Neuronal stem cell (in vitro differentiated cells): ENCODE measurements around the gene SART1.
A peak's percentile ranks its signal among the peaks of the same experiment; 100 is the strongest.

Experiments
- DNase-seq: peaks from one replicate; pipeline ENCODE4 v3.0.0-alpha.2; 2013; ENCODE audit warnings: low spot score
- H2AFZ ChIP-seq: one replicate; pipeline ENCODE4 v1.6.1; 2013; ENCODE audit warnings: mild to moderate bottlenecking, low read length, inconsistent platforms
- H2AK5ac ChIP-seq: 2 replicates; pipeline ENCODE4 v1.6.1; 2013; ENCODE audit warnings: low read depth, mild to moderate bottlenecking, inconsistent platforms, low read length, moderate library complexity, mixed read lengths
- H2BK120ac ChIP-seq: 2 replicates; pipeline ENCODE4 v1.6.1; 2013; ENCODE audit warnings: low read depth, mild to moderate bottlenecking, inconsistent platforms, low read length, moderate library complexity, mixed read lengths
- H2BK12ac ChIP-seq: one replicate; pipeline ENCODE4 v1.6.1; 2013; ENCODE audit warnings: low read length, inconsistent platforms
- H2BK15ac ChIP-seq: 2 replicates; pipeline ENCODE4 v1.6.1; 2013; ENCODE audit warnings: mild to moderate bottlenecking, low read length, inconsistent platforms, mixed read lengths
- H2BK5ac ChIP-seq: one replicate; pipeline ENCODE4 v1.6.1; 2013; ENCODE audit warnings: inconsistent platforms, mild to moderate bottlenecking, low read length, moderate library complexity
- H3K14ac ChIP-seq: one replicate; pipeline ENCODE4 v1.6.1; 2013; ENCODE audit warnings: low read length, inconsistent platforms
- H3K18ac ChIP-seq: 2 replicates; pipeline ENCODE4 v1.6.1; 2013; ENCODE audit warnings: low read length, inconsistent platforms
- H3K23ac ChIP-seq: 2 replicates; pipeline ENCODE4 v1.6.1; 2013; ENCODE audit warnings: low read depth, mild to moderate bottlenecking, mixed read lengths, low read length, inconsistent platforms; ENCODE audit not compliant: poor library complexity
- H3K27ac ChIP-seq: replicated peaks from 3 replicates; pipeline ENCODE4 v1.5.1; 2013; ENCODE audit warnings: low read length, inconsistent platforms
- H3K27me3 ChIP-seq, 3 experiments: 2 replicates each; pipeline ENCODE4 v1.6.1; 2013; ENCODE audit warnings: low read length in 3 of 3, mild to moderate bottlenecking in 2 of 3, inconsistent platforms in 1 of 3, low read depth in 1 of 3, mixed read lengths in 1 of 3, moderate library complexity in 1 of 3; ENCODE audit not compliant: control insufficient read depth in 3 of 3, insufficient read depth in 3 of 3
- H3K36me3 ChIP-seq, 2 donors: replicated peaks in 1 of 2; 2 replicates each; pipeline ENCODE4 v1.6.1; 2013; ENCODE audit warnings: low read length in 2 of 2; ENCODE audit not compliant: control insufficient read depth in 2 of 2, insufficient read depth in 2 of 2
- H3K4ac ChIP-seq: 2 replicates; pipeline ENCODE4 v1.6.1; 2013; ENCODE audit warnings: inconsistent platforms, mild to moderate bottlenecking, low read length, moderate library complexity
- H3K4me1 ChIP-seq, 2 donors: 1 replicate in 1 of 2; 2 replicates in 1 of 2; pipeline ENCODE4 v1.6.1; 2013; ENCODE audit warnings: low read length in 2 of 2, low read depth in 1 of 2; ENCODE audit not compliant: control insufficient read depth in 2 of 2, insufficient read depth in 1 of 2
- H3K4me2 ChIP-seq: one replicate; pipeline ENCODE4 v1.6.1; 2013; ENCODE audit warnings: mild to moderate bottlenecking, low read length, inconsistent platforms; ENCODE audit not compliant: insufficient read depth, poor library complexity, severe bottlenecking
- H3K4me3 ChIP-seq, 2 donors: 2 replicates each; pipeline ENCODE4 v1.5.1; 2013; ENCODE audit warnings: low read length in 2 of 2, mild to moderate bottlenecking in 2 of 2, inconsistent platforms in 1 of 2, moderate library complexity in 1 of 2
- H3K79me1 ChIP-seq: one replicate; pipeline ENCODE4 v1.6.1; 2013; ENCODE audit warnings: low read depth, mild to moderate bottlenecking, inconsistent platforms, low read length, moderate library complexity
- H3K9ac ChIP-seq: one replicate; pipeline ENCODE4 v1.6.1; 2013; ENCODE audit warnings: mild to moderate bottlenecking, low read depth, low read length, inconsistent platforms; ENCODE audit not compliant: poor library complexity
- H3K9me3 ChIP-seq, 2 donors: replicated peaks in 1 of 2; 2 replicates each; pipeline versions ENCODE3 to v1.6.1; 2013; ENCODE audit warnings: low read length in 2 of 2, mild to moderate bottlenecking in 2 of 2, inconsistent platforms in 1 of 2, low read depth in 1 of 2, mixed read lengths in 1 of 2, moderate library complexity in 1 of 2; ENCODE audit not compliant: control insufficient read depth in 2 of 2, insufficient read depth in 1 of 2
- H4K8ac ChIP-seq: one replicate; pipeline ENCODE4 v1.6.1; 2013; ENCODE audit warnings: low read depth, mild to moderate bottlenecking, inconsistent platforms, low read length, moderate library complexity
- H4K91ac ChIP-seq: one replicate; pipeline ENCODE4 v1.6.1; 2013; ENCODE audit warnings: low read length, low read depth, mild to moderate bottlenecking, inconsistent platforms; ENCODE audit not compliant: poor library complexity
- WGBS, 2 donors: extraction: QIAGEN DNeasy Blood & Tissue Kit; methylation state at CpG; one replicate each; pipeline ENCODE4 v1.1.7; 2013; ENCODE audit warnings: missing lambda C conversion rate in 2 of 2, mixed read lengths in 1 of 2; ENCODE audit not compliant: insufficient read length in 2 of 2, insufficient replicate concordance in 1 of 2; ENCODE audit errors: extremely low coverage in 2 of 2; 5-methylcytosine and 5-hydroxymethylcytosine counted together

SART1 gene

GRCh38 chr11:65942531-65942930 lies 19.0 kb upstream of the SART1 start:
- Histone ChIP-seq H3K4me1 (peaks cover 18 to 22% of the 10 kb centered on the region in 2 donors), H3K18ac (no peak overlapping the region), H3K36me3 (no peaks in the 10 kb centered on the region), H3K14ac (no peak overlapping the region), H2AK5ac (no peak overlapping the region), H2BK120ac (no peak overlapping the region), H2AFZ (no peak overlapping the region), H2BK12ac (no peak overlapping the region), H3K27me3 (no peaks in the 10 kb centered on the region), H3K4me2 (no peak overlapping the region), H2BK5ac (no peak overlapping the region), H4K8ac (peak overlapping the region; percentile 52), H2BK15ac (no peak overlapping the region), H3K27ac (no peak overlapping the region), H3K9me3 (no peaks in the 10 kb centered on the region), H3K79me1 (no peaks in the 10 kb centered on the region), H3K23ac (no peak overlapping the region), H3K4ac (no peak overlapping the region), H3K9ac (no peak overlapping the region), H3K4me3 (no peak overlapping the region), H4K91ac (no peak overlapping the region)
- no CpG with 5 or more reads among the region's 7 CpGs for WGBS, 2 donors
- DNase-seq: no peak

- whole genome bisulfite sequencing, 2 donors: no CpG with 5 or more reads among the region's 8 CpGs
- Histone ChIP-seq H3K36me3 (peaks cover 0 to 2% of the 10 kb centered on the region in 2 donors), H3K9ac (no peak overlapping the region), H3K79me1 (no peaks in the 10 kb centered on the region), H2AK5ac (no peak overlapping the region), H2BK15ac (peak overlapping the region; percentile 78), H3K23ac (peak overlapping the region; percentile 55), H3K9me3 (no peaks in the 10 kb centered on the region), H3K4me1 (peaks cover 18% of the 10 kb centered on the region in 2 donors), H2BK5ac (no peak overlapping the region), H3K4me2 (no peak overlapping the region), H4K8ac (peak overlapping the region; percentile 82), H2BK12ac (no peak overlapping the region), H4K91ac (no peak overlapping the region), H3K14ac (peak overlapping the region; percentile 82), H3K4ac (no peak overlapping the region), H3K18ac (peak overlapping the region; percentile 57), H3K27me3 (no peaks in the 10 kb centered on the region), H3K27ac (no peak overlapping the region), H2AFZ (no peak overlapping the region), H2BK120ac (peak overlapping the region; percentile 81), H3K4me3 (no peak overlapping the region)
- no peak for DNase-seq
These were observed 17.3 kb upstream of the SART1 start for GRCh38 chr11:65944191-65944590.

GRCh38 chr11:65944767-65945166 lies 16.8 kb upstream of the SART1 start:
- Histone ChIP-seq H2AFZ (peak overlapping the region; percentile 80), H4K91ac (no peak overlapping the region), H3K27ac (peak overlapping the region; percentile 78), H3K4ac (no peak overlapping the region), H2BK15ac (no peak overlapping the region), H2BK12ac (no peak overlapping the region), H3K14ac (no peak overlapping the region), H4K8ac (no peak overlapping the region), H3K23ac (no peak overlapping the region), H3K9ac (no peak overlapping the region), H3K36me3 (peaks cover 0 to 2% of the 10 kb centered on the region in 2 donors), H2BK5ac (peak overlapping the region; percentile 13), H3K4me2 (no peak overlapping the region), H3K9me3 (no peaks in the 10 kb centered on the region), H3K27me3 (no peaks in the 10 kb centered on the region), H2BK120ac (no peak overlapping the region), H3K4me1 (peaks cover 18% of the 10 kb centered on the region in 2 donors), H2AK5ac (peak overlapping the region; percentile 1), H3K79me1 (no peaks in the 10 kb centered on the region), H3K18ac (no peak overlapping the region), H3K4me3 (no peak overlapping the region)
- no peak for DNase-seq
- no CpG with 5 or more reads among the region's 8 CpGs for WGBS, 2 donors

- no peaks in the 10 kb centered on the region for H3K9me3 ChIP-seq
- peaks cover 18% of the 10 kb centered on the region in 2 donors for H3K4me1 ChIP-seq
- H3K9ac ChIP-seq: peak within 1 kb of the TSS; percentile 68
- peak within 1 kb of the TSS; percentile 81 for H2BK15ac ChIP-seq
- peak within 1 kb of the TSS; percentile 78 for H3K27ac ChIP-seq
- no peaks in the 10 kb centered on the region for H3K79me1 ChIP-seq
- peak within 1 kb of the TSS; percentile 43 for H3K4me2 ChIP-seq
- peak within 1 kb of the TSS; percentile 77 for H4K91ac ChIP-seq
- H2BK12ac ChIP-seq: peak within 1 kb of the TSS; percentile 86
- peak within 1 kb of the TSS; percentile 99 for H2AK5ac ChIP-seq
- no peaks in the 10 kb centered on the region for H3K27me3 ChIP-seq
- DNase-seq: peak; percentile 57
- WGBS, 2 donors: no CpG with 5 or more reads among the region's 13 CpGs
- H2BK120ac ChIP-seq: peak within 1 kb of the TSS; percentile 81
- peak within 1 kb of the TSS; percentile 13 for H2BK5ac ChIP-seq
- H3K4me3 ChIP-seq: peak within 1 kb of the TSS; percentile 9 to 40
- peaks cover 0 to 2% of the 10 kb centered on the region in 2 donors for H3K36me3 ChIP-seq
- H4K8ac ChIP-seq: peak within 1 kb of the TSS; percentile 20
- no peak within 1 kb of the TSS for H3K14ac ChIP-seq
- peak within 1 kb of the TSS; percentile 80 for H2AFZ ChIP-seq
- peak within 1 kb of the TSS; percentile 96 for H3K18ac ChIP-seq
- peak within 1 kb of the TSS; percentile 20 for H3K23ac ChIP-seq
- peak within 1 kb of the TSS; percentile 97 for H3K4ac ChIP-seq
These were observed 16.1 kb upstream of the SART1 start, which contains the start of gene TSGA10IP for GRCh38 chr11:65945430-65945911. Gene TSGA10IP (plus strand): TSS chr11:65945480. CDS start chr11:65945676, 196 bp downstream.
